Stimulated activated CD4-positive, alpha-beta T cell treated with anti-CD3 and anti-CD28 coated beads, Interleukin-1b, Interleukin-23, amount 100 ng/mL, for 4 hours (primary cell): ENCODE results near the gene FHL2.

Experiments used
- DNase-seq, 2 donors: peaks; one replicate each; pipeline ENCODE4 v3.0.0-alpha.2; 2020; ENCODE audit warnings: low read depth in 2 of 2

FHL2 gene

DNA sequence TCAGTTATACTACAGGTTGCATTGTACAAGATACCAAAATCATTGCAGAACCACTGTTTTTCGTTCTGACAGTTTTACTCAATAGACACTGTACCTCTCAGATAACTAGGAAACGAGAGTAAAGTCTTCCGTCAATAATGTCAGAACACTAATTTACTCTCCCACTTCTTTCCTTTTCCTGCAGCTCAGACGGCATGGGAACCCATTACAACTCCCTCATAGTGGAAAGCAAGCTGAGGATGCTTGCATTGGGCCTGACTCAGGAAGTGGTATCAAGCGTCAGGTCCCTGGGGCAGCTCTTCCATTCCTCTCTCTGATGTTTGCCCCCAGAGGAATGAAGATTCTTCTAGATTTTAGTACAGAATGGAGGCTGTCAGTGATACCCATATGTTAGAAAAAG lies 23.9 kb upstream of the FHL2 start:
- no peak for DNase-seq

DNA sequence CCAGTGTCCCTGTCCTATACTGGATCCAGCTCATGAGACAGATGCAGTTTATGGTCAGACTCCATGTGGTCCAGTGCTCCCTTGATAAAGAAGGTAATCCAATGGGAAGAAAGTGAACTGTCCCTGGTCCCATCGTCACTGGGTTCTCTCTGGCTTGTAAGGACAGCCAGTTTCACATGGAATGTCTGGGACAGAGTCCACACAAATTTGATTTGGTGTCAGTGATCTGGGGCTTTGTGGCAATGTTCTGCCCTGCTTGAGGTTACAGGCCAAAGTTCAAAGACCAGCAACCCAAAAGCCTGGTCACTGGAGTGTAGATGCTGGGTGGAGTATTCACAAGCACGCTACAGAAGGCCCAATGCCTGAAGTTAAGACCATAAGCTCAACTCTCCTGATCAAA lies 22.2 kb upstream of the FHL2 start:
- no peak for DNase-seq

DNA sequence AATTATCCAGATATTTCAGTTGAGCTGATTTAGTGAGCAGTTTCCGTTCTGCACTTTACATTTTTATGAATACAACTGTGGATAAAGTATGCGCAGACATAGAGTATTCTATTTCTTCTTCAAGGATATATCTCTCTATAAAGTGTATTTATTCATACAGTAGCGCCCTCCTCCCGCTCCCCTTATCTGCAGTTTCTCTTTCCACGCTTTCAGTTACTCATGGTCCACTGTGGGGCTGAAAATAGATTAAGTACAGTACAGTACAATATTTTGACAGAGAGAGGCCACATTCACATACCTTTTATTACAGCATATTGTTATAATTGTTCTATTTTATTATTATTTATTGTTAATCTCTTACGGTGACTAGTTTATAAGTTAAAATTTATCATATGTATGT lies 19.7 kb upstream of the FHL2 start:
- DNase-seq = no peak

DNA sequence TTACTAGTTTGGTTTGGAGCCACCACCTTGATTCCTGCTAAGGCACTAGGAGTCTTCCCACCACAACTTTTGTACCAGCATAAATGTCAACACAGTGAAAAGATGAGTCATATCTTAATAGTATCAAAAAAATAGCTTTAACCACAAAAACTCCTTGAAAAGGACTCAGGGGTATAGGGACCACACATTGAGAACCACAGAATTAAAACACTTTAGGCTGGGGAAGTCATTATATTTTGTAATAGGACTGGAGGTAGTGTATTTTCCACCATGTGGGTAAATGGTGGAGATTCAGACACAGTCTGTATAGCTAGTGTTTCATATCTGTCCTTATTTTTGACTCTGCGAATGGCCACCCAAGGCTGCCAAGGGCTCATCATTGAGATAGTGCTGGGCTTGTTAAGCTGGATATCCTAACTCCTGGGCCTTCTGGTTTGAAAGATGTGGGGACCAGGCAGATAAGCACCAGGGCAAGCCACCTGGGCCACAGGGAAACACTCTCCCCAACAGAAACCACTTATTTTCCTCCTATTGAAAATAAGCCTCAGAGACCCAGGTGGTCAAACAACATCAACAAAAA lies 19.1 kb upstream of the FHL2 start:
- DNase-seq = no peak

DNA sequence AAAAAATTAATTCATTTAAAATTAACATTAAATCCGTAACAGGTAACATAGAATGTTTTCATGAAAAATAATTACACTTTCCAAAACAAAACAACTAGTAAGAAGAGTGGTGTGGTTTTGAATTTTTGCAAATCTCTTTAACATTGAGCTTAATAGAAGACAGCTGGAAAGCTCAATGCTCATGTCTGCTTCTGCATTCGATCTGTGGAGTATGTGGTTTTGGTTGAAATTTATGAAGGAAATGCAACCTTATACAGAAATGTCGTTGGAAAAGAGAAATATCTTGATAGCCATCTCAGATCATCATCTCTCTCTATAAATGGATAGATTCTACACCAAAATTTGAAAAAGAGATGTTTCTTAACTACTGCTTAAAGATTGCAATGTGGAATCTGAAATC lies 17.3 kb upstream of the FHL2 start:
- DNase-seq = no peak

DNA sequence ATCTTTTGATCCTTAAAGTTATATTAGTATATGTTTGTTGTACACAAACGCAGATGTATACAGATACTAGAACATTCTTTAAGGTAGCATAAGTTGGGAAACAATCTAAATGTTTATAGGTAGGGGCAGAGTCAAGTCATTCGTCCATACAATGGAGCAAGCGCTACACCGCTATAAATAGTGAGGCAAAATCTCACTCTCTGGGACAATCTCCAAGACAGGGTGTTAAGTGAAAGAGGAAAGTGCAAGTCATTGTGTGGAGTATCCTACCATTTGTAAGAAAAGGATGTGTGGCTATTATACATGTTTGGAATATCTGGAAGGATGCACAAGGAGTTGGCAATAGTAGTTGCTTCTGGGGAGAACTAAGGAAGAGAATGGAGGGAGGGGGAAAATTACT lies 16.2 kb upstream of the FHL2 start:
- no peak for DNase-seq

DNA sequence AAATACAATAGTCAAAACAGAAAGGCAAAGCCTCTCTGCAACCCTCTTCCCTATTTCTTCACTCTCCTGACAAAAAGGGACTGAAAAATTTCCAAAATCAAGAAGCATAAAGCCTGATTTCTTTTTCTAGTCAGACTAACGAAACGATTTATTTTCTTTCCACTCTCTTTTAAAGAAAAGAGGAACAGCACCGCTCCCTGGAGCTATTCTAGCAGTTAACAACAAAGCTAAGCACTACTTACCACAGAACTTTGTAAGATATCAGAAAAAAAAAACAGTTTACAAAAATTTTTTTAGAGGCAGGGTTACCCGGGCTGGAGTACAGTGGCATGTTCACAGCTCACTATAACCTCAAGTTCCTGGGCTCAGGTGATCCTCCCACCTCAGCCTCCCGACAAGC lies 14.4 kb upstream of the FHL2 start:
- no peak for DNase-seq

DNA sequence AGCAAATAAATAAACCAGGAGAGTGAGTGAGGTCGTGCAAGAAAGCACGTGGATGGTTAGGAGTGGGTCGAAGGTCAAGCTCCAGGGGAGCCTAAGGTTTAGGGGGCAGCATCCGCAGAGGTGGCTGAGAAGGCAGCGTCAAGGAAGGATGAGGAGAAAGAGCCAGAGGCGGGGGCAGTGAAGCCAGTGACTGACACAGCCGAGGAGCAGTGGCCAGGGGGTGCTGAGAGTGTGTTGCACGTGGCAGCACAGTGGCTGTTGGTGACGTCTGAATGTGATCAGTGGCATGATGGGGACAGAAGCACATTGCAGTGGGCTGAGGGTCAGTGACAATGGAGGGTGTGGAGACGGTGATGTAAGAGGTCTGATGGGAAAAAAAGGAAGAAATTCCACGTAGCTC lies 13.7 kb upstream of the FHL2 start:
- no peak for DNase-seq

DNA sequence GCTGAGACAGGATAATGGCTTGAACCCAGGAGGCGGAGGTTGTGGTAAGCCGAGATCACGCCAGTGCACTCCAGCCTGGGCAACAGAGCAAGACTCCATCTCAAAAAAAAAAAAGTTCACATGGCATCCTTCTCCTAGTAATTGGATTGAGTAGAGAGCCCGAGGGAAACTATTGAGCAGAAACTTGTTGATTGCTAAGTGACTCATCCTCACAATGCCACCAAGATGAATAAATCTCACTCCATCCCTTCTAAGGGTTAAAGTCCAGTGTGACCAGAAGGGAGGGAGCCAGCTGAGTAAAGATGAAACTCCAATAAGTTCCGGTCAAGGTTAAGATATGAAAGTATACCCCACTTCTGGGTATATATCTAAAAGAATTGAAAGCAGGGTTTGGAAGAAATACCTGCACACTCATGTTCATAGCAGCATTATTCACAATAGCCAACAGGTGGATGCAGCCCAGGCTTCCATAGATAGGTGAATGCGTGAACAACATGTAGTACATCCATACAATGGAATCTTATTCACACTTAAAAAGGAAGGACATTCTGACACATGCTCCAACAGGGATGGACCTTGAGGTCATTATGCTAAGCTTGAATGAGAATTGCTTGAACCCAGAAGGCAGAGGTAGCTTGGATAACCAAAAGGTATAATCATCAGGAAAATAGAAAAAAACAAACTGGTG lies 13.0 kb upstream of the FHL2 start:
- DNase-seq = no peak

DNA sequence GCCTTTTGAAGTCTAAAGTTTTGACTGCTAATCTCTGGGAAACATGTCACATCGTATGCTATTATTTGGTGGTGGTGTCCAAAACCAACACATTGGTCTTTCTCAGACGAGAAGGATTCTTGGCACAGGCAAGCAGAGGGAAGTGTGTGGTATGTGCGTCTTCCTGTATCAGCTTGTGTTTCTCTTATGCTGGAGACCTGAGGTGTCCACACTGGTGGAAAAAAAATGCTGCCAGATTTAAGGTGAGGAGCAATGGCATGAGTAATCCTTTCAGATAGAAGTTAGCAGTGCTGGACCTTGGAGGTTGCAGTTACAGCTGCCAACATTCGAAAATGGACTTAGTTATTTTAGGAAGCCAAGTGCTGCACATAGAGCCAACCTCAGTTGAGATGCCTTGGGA lies 11.7 kb upstream of the FHL2 start:
- no peak for DNase-seq

DNA sequence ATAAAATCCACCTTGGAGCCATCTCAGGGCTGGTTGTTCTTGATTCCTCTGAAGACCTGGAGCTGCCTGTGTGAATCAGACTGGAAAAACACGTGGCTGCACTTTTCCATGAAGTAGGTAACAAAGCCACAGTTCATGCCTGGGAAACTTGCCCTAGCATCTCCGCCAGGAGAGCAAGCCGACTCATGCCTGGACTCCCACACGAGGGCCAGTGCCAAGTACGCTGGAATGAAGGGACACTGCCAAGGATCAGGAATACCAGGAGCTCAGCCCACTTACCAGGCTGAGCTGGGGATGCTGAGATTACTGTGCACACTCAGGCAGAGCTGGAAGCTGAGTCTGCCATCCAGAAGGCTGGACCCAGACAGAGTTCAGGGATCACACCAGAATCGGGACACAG lies 10.9 kb upstream of the FHL2 start:
- DNase-seq = no peak

DNA sequence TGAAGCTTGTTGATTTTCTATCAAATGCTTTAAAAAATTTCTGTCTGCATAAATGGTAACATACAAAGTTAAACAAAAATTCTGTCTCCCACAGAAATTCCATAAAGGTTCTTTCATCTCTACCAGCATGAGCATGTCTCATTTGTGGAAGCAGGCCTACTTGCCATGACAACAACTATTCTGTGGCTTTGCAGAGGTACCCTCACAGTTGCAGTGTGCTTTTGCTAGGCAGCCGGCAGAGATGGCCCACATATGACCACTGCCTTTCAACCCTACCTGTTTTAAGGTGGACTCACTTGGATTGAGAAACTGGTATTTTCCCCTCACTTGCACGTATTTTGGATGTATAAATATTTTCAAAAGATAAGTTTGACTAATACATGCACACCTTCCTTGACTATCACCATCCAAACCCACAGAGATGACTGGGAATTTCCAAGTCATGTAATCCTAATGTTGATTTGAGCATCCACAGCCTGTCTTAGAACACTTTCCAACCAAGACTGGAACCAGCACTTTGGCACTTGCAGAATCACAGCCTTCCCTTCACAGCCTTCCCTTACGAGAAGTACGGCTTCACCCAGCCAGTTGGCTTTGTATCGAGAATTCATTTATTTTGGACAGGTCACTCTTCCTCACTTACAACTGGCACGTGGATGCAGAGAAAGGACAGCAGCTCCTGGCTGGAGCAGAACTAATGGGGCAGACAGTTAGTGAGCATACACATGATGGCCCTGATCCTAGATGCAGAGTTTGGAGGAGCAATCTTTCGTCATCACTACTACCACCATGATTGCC lies 9.3 kb upstream of the FHL2 start:
- no peak for DNase-seq

DNA sequence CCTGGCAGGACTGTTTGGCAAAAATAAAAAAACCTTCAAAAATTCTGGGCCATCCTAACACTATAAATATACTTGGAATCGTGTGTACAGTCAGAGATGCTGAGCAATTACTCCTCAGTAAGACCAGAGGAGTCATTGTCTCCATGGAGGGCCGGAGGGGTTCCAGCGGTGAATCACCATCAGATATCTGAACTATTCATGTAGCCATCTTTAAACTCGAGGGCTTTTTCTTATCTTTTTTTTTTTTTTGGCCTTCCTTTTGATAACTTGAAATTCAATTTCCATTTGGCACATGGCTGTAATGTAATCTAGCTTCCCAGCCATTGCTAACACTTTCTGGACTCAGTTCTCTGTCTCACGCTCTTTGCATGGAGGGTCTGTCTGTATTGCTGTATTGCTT lies 7.4 kb upstream of the FHL2 start:
- DNase-seq = no peak

DNA sequence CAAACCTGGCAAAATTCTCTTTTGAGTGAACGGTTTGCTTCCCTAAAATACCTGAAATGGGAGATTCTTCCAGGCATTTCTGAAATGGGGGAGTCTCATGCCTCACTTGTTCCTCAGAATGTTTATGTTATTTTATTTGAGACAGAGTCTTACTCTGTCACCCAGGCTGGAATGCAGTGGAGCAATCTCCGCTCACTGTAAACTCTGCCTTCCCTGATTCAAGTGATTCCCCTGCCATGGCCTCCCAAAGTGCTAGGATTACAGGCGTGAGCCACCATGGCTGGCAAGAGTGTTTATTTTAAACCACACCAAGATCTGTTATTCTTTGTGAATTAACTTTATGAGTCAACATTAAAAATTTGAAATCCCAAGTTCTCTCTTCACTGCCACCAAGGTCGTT lies 6.4 kb upstream of the FHL2 start:
- no peak for DNase-seq

DNA sequence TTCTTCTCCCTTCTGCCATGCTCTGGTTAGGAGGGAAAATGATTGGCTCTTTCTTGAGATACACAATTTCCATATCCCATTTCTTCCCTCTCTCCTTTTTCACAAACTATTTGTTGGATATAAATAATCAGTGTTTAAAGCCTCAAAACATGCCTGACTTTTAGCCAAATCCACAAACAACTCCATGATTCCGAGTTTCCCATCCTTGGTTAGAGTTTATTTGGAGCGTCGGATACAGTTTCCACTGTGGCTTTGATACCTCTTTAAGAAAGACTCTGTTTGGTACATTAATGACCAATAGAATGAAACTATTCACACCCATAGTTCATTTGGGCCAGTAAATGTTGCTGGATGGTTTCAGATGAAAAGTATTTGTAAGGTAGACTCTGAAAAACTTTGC lies 5.9 kb upstream of the FHL2 start:
- DNase-seq = no peak

DNA sequence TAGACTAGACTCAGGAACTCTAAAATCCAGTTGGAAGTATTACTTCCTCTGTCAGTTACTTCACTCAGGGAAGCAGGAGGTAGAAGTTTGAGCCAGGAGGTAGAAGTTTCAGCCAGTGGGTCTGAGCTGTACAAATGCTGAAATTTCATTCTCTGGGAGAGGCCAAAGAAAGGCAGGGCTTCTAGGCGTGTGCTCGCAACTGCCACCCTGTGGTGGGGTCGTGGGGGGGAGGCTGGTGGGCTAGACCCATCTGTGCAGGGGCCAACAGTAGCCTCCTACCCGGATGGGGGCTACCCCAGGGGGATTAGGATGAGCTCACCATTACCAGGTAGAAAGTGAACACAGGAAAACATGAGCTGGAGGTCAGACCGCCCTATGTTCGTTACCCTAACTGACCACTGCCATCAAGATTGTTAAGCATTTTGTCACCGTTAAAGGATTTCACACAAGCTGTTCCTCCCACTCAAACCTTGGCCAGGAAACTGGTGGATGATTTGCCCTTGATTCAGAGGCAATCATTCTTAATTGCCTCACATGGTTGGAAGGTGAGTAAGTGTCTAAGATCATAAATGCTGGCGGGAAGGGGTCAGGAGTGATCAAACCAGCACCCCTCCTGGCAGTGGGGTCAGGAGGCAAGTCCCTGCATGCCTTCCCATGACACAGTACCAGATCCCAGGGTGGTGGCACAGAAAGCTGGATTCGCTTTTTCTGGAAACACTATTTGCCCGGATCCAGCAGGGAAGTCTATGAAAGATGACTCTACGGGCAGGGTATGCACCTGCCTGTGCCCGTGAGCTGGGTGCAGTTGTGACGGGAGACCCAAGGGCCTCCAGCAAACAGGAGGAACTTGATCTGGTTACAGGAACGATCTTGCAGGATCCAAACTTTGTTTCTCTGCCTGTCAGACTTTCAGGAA lies 5.2 kb upstream of the FHL2 start:
- DNase-seq = no peak

DNA sequence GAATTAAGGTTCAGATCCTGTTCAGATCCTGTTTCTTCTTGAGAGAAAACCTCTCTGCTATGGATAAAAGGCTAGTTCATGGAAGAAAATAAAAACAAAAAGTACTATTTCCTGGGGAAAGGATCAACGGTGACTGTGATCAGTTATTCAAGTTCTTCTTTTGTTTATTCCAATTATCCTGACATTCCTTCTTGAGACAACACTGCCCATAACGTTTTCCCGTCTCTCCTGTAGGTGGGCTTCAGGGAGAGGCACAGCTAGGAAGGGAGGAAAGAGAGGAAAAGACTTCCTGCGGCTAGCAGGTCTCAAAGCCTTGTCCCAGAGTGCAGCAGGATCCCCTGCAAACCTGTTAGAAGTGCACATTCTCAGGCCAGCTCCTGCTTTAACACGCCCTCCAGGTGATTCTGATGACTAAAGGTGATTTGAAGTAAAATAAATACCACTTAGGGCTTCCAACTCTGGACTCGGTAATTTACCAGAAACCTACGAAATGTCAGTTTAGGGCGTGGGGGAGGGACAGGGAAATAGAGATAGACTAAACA lies 4.5 kb upstream of the FHL2 start:
- no peak for DNase-seq

DNA sequence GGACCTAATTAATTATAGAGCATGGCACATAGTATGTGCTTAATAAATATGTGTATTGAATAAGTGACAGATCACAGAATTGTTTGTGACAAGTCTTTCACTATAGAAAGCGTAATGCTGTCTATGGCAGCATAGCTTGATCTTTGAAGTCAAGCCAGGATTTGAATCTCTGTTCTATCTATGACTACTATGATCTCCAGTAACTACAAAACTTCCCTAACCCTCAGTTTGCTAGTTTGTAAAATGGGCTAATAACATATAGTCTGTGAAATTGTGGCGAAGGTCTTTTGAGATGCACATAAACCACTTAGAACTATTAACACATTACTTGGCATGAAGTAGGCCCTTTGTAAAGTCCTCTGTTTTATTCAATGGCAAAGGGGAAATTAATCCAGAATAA lies 4.0 kb upstream of the FHL2 start:
- DNase-seq = no peak

DNA sequence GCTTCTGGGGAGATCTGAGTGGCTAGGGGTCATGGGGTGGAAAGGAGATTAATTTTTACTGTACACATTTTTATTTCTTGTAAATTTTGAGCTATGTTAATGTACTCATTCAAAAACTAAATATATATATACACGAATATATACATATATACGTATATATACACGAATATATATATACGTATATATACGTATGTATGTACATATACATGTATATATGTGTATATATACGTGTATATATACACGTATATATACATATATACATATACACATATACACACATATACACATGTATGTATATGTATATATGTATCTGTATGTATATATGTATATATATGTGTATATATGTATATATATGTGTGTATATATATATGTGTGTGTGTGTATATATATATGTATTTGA lies 3.0 kb upstream of the FHL2 start:
- no peak for DNase-seq

DNA sequence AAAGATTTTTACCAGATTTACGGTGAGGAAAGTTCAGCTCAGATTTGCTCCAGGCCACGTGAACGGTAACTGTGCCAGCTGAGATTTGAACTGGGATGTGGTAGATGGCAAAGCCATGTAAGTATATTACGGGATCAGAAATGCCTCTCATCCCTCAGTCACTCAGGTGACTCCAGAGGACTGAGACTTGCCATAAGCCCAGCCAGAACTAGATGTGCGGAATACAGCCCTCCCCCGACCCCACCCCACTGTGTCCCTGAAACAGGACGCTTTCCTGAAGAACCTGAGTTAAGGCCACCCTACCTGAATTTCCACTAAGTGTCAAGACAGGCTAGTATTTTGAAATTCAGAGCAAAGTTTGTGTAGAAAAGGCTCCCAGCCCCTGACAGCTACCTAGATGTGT lies 1.3 kb upstream of the FHL2 start:
- no peak for DNase-seq

DNA sequence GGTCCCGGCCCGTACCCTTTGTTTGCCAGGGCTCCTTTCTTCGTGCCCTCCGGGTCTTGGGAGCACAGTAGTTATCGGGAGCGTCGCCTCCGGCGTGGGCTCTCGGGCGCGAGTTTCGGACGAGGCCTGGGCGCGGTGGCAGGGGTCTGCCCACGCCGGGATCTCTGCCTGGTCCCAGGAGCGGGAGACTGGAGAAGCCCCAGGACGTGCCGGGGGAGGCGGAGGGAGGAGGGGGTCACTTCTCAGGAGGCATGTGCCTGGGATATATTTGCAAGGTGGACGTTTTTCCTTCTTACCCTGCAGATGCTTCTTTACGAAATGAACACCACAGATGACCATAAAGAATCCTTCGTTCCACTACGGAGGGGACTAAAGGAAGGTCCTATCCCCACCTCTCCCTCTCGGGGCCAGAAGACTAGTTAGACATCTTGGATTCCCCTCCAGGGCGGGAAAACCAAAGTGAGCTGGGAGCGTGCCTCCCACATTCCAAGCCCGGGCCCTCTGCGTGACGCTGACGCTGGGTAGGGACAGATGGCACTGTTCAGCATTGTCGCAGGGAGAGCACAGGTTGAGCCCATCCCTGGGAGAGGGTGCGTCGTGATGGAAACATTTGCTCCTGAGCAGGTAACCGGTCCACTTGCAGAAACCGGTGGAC lies 483 bp upstream of the FHL2 start:
- no peak for DNase-seq

DNA sequence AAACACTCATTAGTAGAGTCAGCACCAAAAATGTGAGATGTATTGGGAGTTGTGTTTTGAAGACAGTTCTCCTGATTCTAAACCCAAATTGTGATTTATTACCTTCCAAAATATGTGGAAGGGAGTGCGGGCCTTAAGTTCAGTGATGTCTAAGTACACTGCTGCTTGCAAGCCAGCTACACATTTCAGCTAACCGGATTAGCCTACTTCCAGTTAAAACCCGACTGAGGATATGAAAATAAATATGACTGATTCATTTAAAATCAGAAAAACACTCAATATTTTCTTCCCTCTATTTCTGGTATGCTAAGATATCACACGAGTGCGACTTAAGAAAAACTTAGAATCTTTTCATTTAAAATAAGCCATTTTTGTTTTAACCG lies 907 bp downstream of the FHL2 start:
- DNase-seq = no peak
